ENCODE data around the gene NR3C2. TPM values are rescaled to one million over a fixed set of nuclear protein-coding genes. Genes with fewer than 3 reads are reported as not detected.

NR3C2 gene
- total and polyA plus RNA-seq, 2 of the 4 experiments (the other 2 are of a cell fraction), result 1.1 to 2.3 TPM

- H3K9ac ChIP-seq (ENCODE audit: low read depth, low read length), result no peak overlapping the region
- H4K91ac ChIP-seq (ENCODE audit: insufficient read depth, low read depth, low read length), result no peak overlapping the region
- H3K14ac ChIP-seq (replicated peaks; ENCODE audit: low read depth, low read length), result no peak overlapping the region
- H3K36me3 ChIP-seq (ENCODE audit: control insufficient read depth, insufficient read depth, low read length), result no peaks in the 10 kb centered on the region
- no peaks in the 10 kb centered on the region for H3K9me1 ChIP-seq (ENCODE audit: insufficient read depth, low read length)
- BruUV-seq (replicated peaks), result no TSS peak
- no peak overlapping the region for H3K4me3 ChIP-seq (ENCODE audit: insufficient read depth, low read depth, low read length)
- H3K23ac ChIP-seq (ENCODE audit: low read depth, low read length), result no peak overlapping the region
- no peaks in the 10 kb centered on the region for H4K20me1 ChIP-seq (ENCODE audit: insufficient read depth, low read length)
- intact Hi-C loops (cut with micrococcal nuclease), result loop anchor here (5.0 kb wide), 1 partner anchor 1449 kb away; no protein-coding TSS in a partner anchor
- no peak overlapping the region for H3K56ac ChIP-seq (ENCODE audit: extremely low read depth, insufficient read depth, low read length)
- H3K4me1 ChIP-seq (ENCODE audit: control insufficient read depth, insufficient read depth, low read length), result no peaks in the 10 kb centered on the region
- peaks cover 31% of the 10 kb centered on the region for H3K27me3 ChIP-seq (ENCODE audit: control insufficient read depth, insufficient read depth, low read length)
- no peak overlapping the region for H2BK5ac ChIP-seq (ENCODE audit: low read depth, low read length, poor library complexity, severe bottlenecking)
- no peak overlapping the region for H2BK120ac ChIP-seq (ENCODE audit: low read depth, low read length)
- H2AK9ac ChIP-seq (replicated peaks; ENCODE audit: low read depth, low read length, poor library complexity), result no peak overlapping the region
- no peak for DNase-seq
- H4K8ac ChIP-seq (ENCODE audit: low read depth in 2 of 2, low read length in 2 of 2), result no peak overlapping the region
- no peak overlapping the region for H3K18ac ChIP-seq (ENCODE audit: low read depth, low read length)
- in situ Hi-C loops (cut with MboI; ENCODE audit: low sequenced_read_pairs), result no loop called here
- no peak overlapping the region for H3K4me2 ChIP-seq (ENCODE audit: low read depth, low read length)
- ATAC-seq (ENCODE audit: low read depth), result no peak
- TF ChIP-seq ELK1 (IDR thresholded peaks at IDR 0.05; ENCODE audit: borderline replicate concordance, low read depth, low read length) (no peak), MAFK (IDR thresholded peaks at IDR 0.05; ENCODE audit: low read depth, low read length) (no peak), POLR2A (IDR thresholded peaks at IDR 0.05; ENCODE audit: low read depth, low read length) (no peak), RCOR1 (IDR thresholded peaks at IDR 0.05; ENCODE audit: insufficient replicate concordance, low read length) (no peak), BHLHE40 (IDR thresholded peaks at IDR 0.05; ENCODE audit: low read depth, low read length) (no peak), CEBPB (IDR thresholded peaks at IDR 0.05; ENCODE audit: low read depth, low read length) (no peak), RFX5 (IDR thresholded peaks at IDR 0.05; ENCODE audit: low read depth, low read length) (no peak), RAD21 (IDR thresholded peaks at IDR 0.05; ENCODE audit: low read length) (no peak), FOS (IDR thresholded peaks at IDR 0.05; ENCODE audit: low read depth, low read length) (no peak), CTCF (conservative IDR thresholded peaks at IDR 0.05; ENCODE audit: low read depth, low read length) (no peak), MXI1 (IDR thresholded peaks at IDR 0.05; ENCODE audit: borderline replicate concordance, low read depth, low read length) (no peak), USF2 (IDR thresholded peaks at IDR 0.05; ENCODE audit: low read depth, low read length) (no peak), NFE2L2 (IDR thresholded peaks at IDR 0.05; ENCODE audit: low read depth, low read length) (no peak), CHD1 (IDR thresholded peaks at IDR 0.05; ENCODE audit: low read depth, low read length) (no peak), MAZ (IDR thresholded peaks at IDR 0.05; ENCODE audit: borderline replicate concordance, low read depth, low read length) (no peak)
- H2AFZ ChIP-seq (replicated peaks; ENCODE audit: low read length, poor library complexity), result no peak overlapping the region
- H3K9me3 ChIP-seq (ENCODE audit: control insufficient read depth, insufficient read depth, low read length), result no peaks in the 10 kb centered on the region
- H4K5ac ChIP-seq (ENCODE audit: low read depth, low read length), result no peak overlapping the region
- no peak overlapping the region for H2AK5ac ChIP-seq (ENCODE audit: low read depth, low read length)
- no peaks in the 10 kb centered on the region for H3K79me1 ChIP-seq (ENCODE audit: low read depth in 1 of 2, low read length in 2 of 2)
- H2BK20ac ChIP-seq (ENCODE audit: low read depth, low read length), result no peak overlapping the region
- H2BK15ac ChIP-seq (ENCODE audit: low read depth, low read length), result no peak overlapping the region
- ChIA-PET CTCF (interaction anchor here (0.6 kb wide), 1 partner anchor 583 kb away, joined by 4 read pairs; no protein-coding TSS in a partner anchor), POLR2A (ENCODE audit: unreplicated experiment) (no interaction called here)
- H3K4ac ChIP-seq (ENCODE audit: low read depth, low read length), result no peak overlapping the region
- H3K27ac ChIP-seq (ENCODE audit: insufficient read depth, low read length), result no peak overlapping the region
- dilution Hi-C loops (cut with HindIII; ENCODE audit: low sequenced_read_pairs, unreplicated experiment), result no loop called here
Observed at GRCh38 chr4:148448141-148448540, 5.9 kb upstream of the NR3C2 start.

Data from IMR-90 (cell line).